Measurements from ENCODE around the gene GABRG3.
"Not testable (repeated sequence)": the region's sequence is repeated elsewhere in the genome, so short reads cannot be mapped to it uniquely, and the experiment has no call there.

GABRG3 gene

GRCh38 chr15:27170851-27171250, 199.9 kb downstream of the GABRG3 start:
- FAIRE-seq, result no peak
- no peak for DNase-seq (ENCODE audit: insufficient read length, low spot score)

- no peak for FAIRE-seq
- DNase-seq (ENCODE audit: insufficient read length, low spot score), result no peak
Measured at GRCh38 chr15:27172821-27173220, 201.8 kb downstream of the GABRG3 start.

GRCh38 chr15:27175472-27176153, 204.6 kb downstream of the GABRG3 start:
- FAIRE-seq (no peak), DNase-seq (ENCODE audit: insufficient read length, low spot score) (no peak)

DNA sequence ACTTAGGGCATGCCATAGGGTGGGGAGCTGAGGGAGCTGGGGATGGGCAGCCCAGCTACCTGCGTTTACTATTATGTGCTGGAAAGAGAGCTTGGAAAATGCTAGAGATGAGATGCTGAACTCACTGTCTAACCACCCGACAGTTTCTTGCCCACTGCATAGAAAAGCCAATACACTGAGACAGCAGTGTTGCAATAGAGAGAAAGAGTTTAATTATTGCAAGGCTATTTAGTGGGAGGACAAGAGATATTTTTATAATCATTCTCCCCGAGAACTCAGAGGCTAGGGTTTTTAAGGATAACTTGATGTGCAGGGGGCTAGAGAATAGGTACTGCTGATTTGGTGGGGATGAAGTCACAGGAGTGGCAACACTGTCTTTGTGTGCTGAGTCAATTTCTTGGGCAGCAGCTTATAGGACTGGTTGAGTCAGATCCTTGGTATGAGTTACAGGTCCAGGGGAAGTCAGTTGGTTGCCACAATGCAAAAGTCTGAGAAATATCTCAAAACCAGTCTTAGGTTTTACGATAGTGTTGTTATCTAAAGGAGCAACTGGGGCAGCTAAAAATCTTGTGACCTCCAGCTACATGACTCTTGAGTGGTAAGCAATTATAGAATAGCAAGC, 205.9 kb downstream of the GABRG3 start:
- DNase-seq (ENCODE audit: insufficient read length, low spot score) (no peak), FAIRE-seq (no peak)

- FAIRE-seq, result no peak
- no peak for DNase-seq (ENCODE audit: insufficient read length, low spot score)
Measured at GRCh38 chr15:27179789-27180188, 208.8 kb downstream of the GABRG3 start.

GRCh38 chr15:27182561-27183110, 211.7 kb downstream of the GABRG3 start:
- DNase-seq (ENCODE audit: insufficient read length, low spot score) (no peak), FAIRE-seq (no peak)

- no peak for FAIRE-seq
- DNase-seq (ENCODE audit: insufficient read length, low spot score), result no peak
Measured at GRCh38 chr15:27183201-27183600, 212.2 kb downstream of the GABRG3 start.

DNA sequence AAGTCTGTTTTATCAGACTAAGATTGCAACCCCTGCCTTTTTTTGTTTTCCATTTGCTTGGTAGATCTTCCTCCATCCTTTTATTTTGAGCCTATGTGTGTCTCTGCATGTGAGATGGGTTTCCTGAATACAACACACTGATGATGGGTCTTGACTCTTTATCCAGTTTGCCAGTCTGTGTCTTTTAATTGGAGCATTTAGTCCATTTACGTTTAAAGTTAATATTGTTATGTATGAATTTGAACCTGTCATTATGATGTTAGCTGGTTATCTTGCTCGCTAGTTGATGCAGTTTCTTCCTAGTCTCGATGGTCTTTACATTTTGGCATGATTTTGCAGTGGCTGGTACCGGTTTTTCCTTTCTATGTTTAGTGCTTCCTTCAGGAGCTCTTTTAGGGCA, 220.5 kb downstream of the GABRG3 start:
- not testable (repeated sequence) for FAIRE-seq; DNase-seq (ENCODE audit: insufficient read length, low spot score)

DNA sequence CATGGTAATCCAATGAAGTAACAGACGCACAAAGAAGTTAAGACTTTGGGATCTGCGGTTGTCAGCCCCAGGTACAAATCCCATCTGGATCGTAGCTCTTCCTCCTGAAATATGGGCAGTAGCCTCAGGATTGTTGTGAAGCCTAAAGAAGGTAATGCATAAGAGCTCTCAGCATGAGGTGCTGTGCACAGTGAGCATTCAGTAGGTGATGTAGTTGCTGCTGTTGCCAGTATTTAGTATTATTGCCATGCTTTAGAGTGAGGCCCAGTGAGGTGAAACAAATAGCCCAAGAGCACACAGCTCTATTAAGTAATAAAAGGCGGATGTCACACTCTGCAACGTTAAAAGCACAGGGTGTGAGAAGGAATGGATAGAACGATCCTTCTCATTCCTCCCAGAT, 225.7 kb downstream of the GABRG3 start:
- FAIRE-seq (no peak), DNase-seq (ENCODE audit: insufficient read length, low spot score) (no peak)

DNA sequence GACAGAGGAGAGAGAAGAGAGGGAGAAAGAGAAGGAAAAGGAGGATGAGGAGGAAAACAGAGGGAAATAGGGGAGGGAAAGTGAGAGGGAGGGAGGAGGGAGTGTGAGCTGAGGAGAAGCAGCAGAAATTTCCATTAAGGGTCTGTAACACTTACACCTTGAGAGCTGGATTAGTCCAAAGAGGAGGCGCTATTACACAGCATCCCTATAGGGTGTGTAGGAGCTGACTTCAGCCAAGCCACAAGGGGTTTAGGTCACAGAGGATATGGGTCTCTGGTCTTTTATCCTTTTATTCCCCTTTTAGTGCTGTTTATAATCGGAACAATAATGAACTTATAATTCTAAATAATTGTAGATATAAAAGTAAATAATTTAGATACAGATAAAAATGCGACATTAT, 230.4 kb downstream of the GABRG3 start:
- no peak for FAIRE-seq
- no peak for DNase-seq (ENCODE audit: insufficient read length, low spot score)

- no peak for FAIRE-seq
Measured at GRCh38 chr15:27210176-27210575, 239.2 kb downstream of the GABRG3 start.

DNA sequence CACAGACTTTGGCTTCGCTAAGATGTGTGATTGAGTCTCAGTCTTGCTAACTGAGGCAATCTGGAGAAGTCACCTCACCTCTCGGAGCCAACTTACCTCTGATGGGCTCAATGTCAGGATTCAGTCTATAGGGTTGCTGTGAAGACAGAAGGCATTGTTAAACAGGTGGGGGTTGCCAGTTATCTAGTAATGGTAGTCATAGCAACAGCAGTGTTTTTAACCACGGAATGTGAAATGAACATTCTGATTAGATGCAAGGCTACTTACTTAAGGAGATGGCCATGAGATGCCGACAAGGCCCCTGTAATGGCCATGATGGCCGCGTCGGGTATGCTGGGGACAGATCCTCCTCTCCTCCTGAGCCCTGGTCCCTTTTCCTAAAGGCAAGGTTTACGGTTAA, 243.1 kb downstream of the GABRG3 start:
- FAIRE-seq, result no peak
- DNase-seq (ENCODE audit: insufficient read length, low spot score), result no peak

More at GRCh38 chr15:27210176-27210575, 239.2 kb downstream of the GABRG3 start:
- DNase-seq (ENCODE audit: insufficient read length, low spot score), result no peak

DNA sequence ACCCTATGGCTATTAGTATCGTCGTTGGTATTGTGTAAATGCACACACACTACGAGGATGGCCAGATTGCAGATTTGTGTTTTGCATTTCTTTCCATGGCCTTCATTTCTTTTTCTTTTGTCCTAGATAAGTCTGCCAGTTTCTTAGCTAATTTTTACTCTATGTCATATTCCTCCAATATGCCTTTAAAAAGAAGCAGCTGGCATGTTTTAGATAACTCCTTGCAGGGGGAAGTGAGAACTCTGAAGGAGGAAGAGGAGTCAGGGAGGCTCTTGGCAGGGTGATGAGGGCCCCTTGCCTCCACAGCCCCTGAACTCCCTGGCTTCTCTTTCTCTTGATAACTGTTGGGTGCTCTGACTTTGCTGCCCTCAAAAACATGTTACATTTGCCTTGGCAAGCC, 244.0 kb downstream of the GABRG3 start:
- no peak for FAIRE-seq
- no peak for DNase-seq (ENCODE audit: insufficient read length, low spot score)

- FAIRE-seq (no peak), DNase-seq (ENCODE audit: insufficient read length, low spot score) (no peak)
Measured at GRCh38 chr15:27218426-27218825, 247.4 kb downstream of the GABRG3 start.

GRCh38 chr15:27219636-27220035, 248.7 kb downstream of the GABRG3 start:
- no peak for FAIRE-seq
- DNase-seq (ENCODE audit: insufficient read length, low spot score), result no peak

GRCh38 chr15:27220199-27220598, 249.2 kb downstream of the GABRG3 start:
- DNase-seq (ENCODE audit: insufficient read length, low spot score) (no peak), FAIRE-seq (no peak)

DNA sequence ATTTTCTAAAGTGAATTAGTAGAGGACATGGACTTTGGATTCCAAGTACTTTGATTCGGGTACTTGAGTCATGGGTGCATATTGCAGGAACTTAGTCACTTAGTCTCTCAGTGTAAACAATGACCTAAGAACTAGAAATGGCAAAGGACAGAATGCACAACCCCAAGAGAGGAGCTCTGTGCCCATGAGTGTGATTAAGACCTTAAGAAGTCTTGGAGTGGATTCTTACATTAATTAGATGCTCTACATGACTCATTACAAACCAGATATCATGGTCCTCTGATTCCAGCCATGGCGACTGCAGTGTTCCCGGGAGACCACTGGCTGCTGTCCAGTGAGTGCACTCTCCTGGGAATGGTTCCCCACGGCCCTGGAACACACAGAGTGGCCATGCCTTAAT, 251.5 kb downstream of the GABRG3 start:
- no peak for DNase-seq (ENCODE audit: insufficient read length, low spot score)
- FAIRE-seq, result no peak

DNA sequence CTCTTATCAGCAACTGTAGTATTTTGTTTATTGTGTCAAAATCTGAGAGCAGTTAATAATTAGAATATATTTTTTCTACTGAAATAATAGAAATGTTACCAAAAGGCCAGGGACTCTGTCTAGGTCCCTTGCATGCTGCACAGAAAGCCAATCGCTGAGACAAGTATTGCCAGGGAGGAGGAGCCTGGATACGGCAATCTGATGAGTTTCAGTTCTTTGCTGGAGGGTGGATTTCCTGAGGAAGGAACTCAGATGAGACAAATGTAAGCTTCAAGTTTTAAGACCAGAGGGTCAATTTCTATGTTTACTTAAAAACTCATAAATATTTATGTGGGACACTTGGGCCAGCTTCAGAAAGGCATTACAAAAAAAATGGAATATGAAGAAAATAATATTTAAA, 252.2 kb downstream of the GABRG3 start:
- no peak for FAIRE-seq
- no peak for DNase-seq (ENCODE audit: insufficient read length, low spot score)

- DNase-seq (ENCODE audit: insufficient read length, low spot score), result no peak
- FAIRE-seq, result no peak
Measured at GRCh38 chr15:27231811-27232210, 260.8 kb downstream of the GABRG3 start.

DNA sequence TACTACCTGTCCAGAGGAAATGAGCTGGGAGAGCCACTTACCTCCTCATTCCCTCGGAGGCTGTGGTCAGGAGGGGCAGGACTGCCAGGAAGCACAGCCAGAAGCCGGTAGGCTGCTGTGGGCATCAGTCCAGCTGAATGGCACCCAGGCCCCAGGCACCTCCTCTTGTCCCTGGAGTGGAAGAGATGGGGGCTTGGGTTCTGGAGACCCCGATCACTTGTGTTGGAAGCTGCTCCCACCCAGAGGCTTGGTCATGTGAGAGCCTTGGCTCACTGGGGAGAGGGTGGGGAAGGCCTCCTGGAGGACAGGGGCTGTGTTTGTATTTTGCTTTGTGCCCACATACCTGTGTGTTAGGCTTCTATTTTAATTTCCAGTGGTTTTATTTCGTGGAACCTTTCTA, 261.9 kb downstream of the GABRG3 start:
- FAIRE-seq, result no peak
- no peak for DNase-seq (ENCODE audit: insufficient read length, low spot score)

DNA sequence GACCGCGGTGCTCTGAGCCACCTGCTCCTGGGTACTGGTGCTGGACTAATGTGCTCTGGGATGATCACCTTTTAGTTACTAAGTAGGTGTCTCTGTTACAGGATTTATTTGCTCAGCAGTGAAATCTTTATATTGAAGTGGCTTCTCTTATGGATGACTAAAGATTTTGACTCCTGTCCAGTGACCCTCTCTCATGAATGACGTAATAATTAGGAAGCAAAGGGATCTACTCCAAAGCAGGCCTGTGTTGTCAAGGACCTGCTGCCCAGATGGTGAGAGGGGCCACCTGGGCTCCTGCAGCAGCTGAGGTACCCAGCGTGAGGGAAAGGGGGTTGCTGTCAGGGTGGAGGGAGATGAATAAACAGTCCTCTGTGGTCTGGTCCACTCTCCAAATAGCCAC, 263.6 kb downstream of the GABRG3 start:
- FAIRE-seq, result no peak
- no peak for DNase-seq (ENCODE audit: insufficient read length, low spot score)

- DNase-seq (ENCODE audit: insufficient read length, low spot score) (no peak), FAIRE-seq (no peak)
Measured at GRCh38 chr15:27235161-27235560, 264.2 kb downstream of the GABRG3 start.
